Panc1 (cell line): ENCODE measurements around the gene RIOK2.

Experiments used
- POLR2AphosphoS5 ChIP-seq: IDR thresholded peaks from 2 replicates; pipeline ENCODE4 v1.6.1; 2012; ENCODE audit warnings: mild to moderate bottlenecking, low read depth, low read length, moderate library complexity
- SIN3A ChIP-seq: IDR thresholded peaks from 2 replicates; pipeline ENCODE4 v1.6.1; 2012; ENCODE audit warnings: low read depth, mild to moderate bottlenecking, low read length, moderate library complexity, borderline replicate concordance; ENCODE audit not compliant: insufficient read depth
- TCF7L2 ChIP-seq: IDR thresholded peaks from 2 replicates; pipeline ENCODE4 v1.6.1; 2011; ENCODE audit warnings: mild to moderate bottlenecking, low read depth, low read length, inconsistent platforms
- TF ChIP-seq, protein P1 (sequence below): fragments of 450-650 bp; IDR thresholded peaks from 2 replicates; pipeline ENCODE4 v1.5.1; 2017; ENCODE audit warnings: mild to moderate bottlenecking
- TF ChIP-seq, protein P2 (sequence below), 2 experiments: IDR thresholded peaks; 2 replicates each; pipeline ENCODE4 v1.6.1; 2011 to 2012; ENCODE audit warnings: low read depth in 2 of 2, control low read depth in 1 of 2, low read length in 1 of 2, mild to moderate bottlenecking in 1 of 2, moderate library complexity in 1 of 2; ENCODE audit not compliant: insufficient read depth in 1 of 2

DNA sequence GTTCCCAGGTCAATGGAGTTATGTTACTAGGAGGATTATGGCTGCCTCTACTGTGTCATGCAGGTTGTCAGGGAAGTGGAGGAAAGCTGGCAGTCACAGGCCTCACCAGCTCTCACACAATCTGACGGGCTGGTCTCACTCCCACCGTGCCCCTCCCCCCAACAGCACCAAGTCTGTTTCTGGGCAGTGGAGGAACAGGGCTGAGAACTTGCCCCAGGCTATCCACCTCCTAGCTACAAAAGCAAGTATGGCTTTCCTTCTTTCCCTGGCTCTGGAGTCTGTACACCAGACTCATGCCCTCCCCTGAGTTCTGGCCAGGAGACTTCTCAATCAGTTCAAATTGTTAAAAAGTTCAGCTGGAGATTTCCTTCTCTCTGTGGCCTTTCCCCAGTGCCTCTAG lies 25.7 kb upstream of the RIOK2 start:
- TF ChIP-seq, protein P1, sequence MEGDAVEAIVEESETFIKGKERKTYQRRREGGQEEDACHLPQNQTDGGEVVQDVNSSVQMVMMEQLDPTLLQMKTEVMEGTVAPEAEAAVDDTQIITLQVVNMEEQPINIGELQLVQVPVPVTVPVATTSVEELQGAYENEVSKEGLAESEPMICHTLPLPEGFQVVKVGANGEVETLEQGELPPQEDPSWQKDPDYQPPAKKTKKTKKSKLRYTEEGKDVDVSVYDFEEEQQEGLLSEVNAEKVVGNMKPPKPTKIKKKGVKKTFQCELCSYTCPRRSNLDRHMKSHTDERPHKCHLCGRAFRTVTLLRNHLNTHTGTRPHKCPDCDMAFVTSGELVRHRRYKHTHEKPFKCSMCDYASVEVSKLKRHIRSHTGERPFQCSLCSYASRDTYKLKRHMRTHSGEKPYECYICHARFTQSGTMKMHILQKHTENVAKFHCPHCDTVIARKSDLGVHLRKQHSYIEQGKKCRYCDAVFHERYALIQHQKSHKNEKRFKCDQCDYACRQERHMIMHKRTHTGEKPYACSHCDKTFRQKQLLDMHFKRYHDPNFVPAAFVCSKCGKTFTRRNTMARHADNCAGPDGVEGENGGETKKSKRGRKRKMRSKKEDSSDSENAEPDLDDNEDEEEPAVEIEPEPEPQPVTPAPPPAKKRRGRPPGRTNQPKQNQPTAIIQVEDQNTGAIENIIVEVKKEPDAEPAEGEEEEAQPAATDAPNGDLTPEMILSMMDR: no peak
- TF ChIP-seq POLR2AphosphoS5 (no peak), TCF7L2 (no peak), SIN3A (no peak)
- TF ChIP-seq, protein P2, sequence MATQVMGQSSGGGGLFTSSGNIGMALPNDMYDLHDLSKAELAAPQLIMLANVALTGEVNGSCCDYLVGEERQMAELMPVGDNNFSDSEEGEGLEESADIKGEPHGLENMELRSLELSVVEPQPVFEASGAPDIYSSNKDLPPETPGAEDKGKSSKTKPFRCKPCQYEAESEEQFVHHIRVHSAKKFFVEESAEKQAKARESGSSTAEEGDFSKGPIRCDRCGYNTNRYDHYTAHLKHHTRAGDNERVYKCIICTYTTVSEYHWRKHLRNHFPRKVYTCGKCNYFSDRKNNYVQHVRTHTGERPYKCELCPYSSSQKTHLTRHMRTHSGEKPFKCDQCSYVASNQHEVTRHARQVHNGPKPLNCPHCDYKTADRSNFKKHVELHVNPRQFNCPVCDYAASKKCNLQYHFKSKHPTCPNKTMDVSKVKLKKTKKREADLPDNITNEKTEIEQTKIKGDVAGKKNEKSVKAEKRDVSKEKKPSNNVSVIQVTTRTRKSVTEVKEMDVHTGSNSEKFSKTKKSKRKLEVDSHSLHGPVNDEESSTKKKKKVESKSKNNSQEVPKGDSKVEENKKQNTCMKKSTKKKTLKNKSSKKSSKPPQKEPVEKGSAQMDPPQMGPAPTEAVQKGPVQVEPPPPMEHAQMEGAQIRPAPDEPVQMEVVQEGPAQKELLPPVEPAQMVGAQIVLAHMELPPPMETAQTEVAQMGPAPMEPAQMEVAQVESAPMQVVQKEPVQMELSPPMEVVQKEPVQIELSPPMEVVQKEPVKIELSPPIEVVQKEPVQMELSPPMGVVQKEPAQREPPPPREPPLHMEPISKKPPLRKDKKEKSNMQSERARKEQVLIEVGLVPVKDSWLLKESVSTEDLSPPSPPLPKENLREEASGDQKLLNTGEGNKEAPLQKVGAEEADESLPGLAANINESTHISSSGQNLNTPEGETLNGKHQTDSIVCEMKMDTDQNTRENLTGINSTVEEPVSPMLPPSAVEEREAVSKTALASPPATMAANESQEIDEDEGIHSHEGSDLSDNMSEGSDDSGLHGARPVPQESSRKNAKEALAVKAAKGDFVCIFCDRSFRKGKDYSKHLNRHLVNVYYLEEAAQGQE (IDR thresholded peaks at IDR 0.05; ENCODE audit: insufficient read depth in 1 of 2, low read depth in 2 of 2, low read length in 1 of 2): no peak
